ENCODE measurements around the gene PPP1R2. TPM values are rescaled to one million over a fixed set of nuclear protein-coding genes. Genes with fewer than 3 reads are reported as not detected.

PPP1R2 gene
- polyA plus RNA-seq, 2 donors: 21.9 to 38.3 TPM

DNA sequence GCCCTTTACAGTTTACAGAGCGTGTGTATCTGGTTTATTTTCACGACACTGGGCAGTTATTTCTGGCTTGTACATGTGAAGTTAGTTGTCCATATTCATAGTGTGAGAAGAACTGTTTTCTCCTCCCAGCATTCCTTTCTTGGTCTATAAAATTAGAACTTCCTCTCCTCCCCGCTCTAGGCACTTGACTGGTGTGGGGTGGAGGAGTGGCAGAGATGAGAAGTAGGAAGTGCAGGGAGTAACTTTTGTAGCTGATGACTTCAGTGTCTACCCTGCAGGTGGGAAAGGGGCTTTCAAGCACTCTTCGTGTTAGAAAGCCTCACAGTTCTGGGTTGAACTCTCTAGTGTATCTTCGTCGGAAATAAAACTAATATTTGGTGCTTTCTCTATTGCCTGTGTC lies 27.2 kb upstream of the PPP1R2 start:
- 80 to 87% methylated on average over 6 of the region's 6 CpGs for WGBS, 2 donors
- H3K36me3 ChIP-seq (ENCODE audit: control insufficient read depth in 2 of 2, insufficient read depth in 2 of 2, low read length in 1 of 2): no peaks in the 10 kb centered on the region
- no peak overlapping the region for H3K27ac ChIP-seq (ENCODE audit: low read depth in 2 of 2, low read length in 1 of 2)
- H3K27me3 ChIP-seq (ENCODE audit: control insufficient read depth in 1 of 2, insufficient read depth in 2 of 2, low read length in 2 of 2): no peaks in the 10 kb centered on the region
- no peak overlapping the region for H3K4me3 ChIP-seq (ENCODE audit: low read depth in 1 of 2, low read length in 2 of 2)
- no peaks in the 10 kb centered on the region for H3K4me1 ChIP-seq (ENCODE audit: control insufficient read depth in 2 of 2, insufficient read depth in 2 of 2, low read length in 1 of 2)
- peaks cover 0 to 2% of the 10 kb centered on the region in 2 donors for H3K9me3 ChIP-seq (ENCODE audit: control insufficient read depth in 2 of 2, insufficient read depth in 1 of 2, low read depth in 1 of 2, low read length in 1 of 2)

DNA sequence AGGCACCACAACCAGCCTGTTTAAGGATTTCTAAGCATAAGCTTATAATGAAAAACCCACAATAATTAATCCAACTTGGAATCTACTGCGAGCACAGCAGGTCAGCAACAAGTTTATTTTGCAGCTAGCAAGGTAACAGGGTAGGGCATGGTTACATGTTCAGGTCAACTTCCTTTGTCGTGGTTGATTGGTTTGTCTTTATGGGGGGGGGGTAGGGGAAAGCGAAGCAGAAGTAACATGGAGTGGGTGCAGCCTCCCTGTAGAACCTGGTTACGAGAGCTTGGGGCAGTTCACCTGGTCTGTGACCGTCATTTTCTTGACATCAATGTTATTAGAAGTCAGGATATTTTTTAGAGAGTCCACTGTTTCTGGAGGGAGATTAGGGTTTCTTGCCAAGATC lies 25.5 kb upstream of the PPP1R2 start:
- Histone ChIP-seq H3K27ac (ENCODE audit: low read depth in 2 of 2, low read length in 1 of 2) (no peak overlapping the region), H3K27me3 (ENCODE audit: control insufficient read depth in 1 of 2, insufficient read depth in 2 of 2, low read length in 2 of 2) (no peaks in the 10 kb centered on the region), H3K4me1 (ENCODE audit: control insufficient read depth in 2 of 2, insufficient read depth in 2 of 2, low read length in 1 of 2) (no peaks in the 10 kb centered on the region), H3K36me3 (ENCODE audit: control insufficient read depth in 2 of 2, insufficient read depth in 2 of 2, low read length in 1 of 2) (no peaks in the 10 kb centered on the region), H3K9me3 (ENCODE audit: control insufficient read depth in 2 of 2, insufficient read depth in 1 of 2, low read depth in 1 of 2, low read length in 1 of 2) (no peaks in the 10 kb centered on the region), H3K4me3 (ENCODE audit: low read depth in 1 of 2, low read length in 2 of 2) (no peak overlapping the region)
- WGBS, 2 donors: 81 to 83% methylated on average over 5 of the region's 5 CpGs

DNA sequence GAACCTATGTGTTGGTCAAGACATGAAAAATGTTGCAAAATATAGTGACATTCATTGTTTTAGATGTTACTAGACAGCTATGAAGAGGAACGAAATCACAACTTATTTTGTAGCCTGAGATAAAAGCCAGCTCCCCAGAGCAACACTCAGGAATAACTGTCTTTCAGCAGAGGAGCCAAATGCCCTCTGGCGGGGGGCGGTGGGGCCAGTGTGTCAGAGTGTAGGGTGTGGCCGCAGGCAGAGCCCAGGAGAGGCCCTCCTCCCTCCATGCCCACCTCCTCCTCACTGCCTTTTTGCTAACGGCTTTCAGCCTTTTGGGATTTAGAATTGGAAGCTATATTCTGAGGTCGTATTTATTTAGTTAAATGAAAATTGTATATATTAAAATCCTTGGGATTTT lies 23.7 kb upstream of the PPP1R2 start:
- Histone ChIP-seq H3K9me3 (ENCODE audit: control insufficient read depth in 2 of 2, insufficient read depth in 1 of 2, low read depth in 1 of 2, low read length in 1 of 2) (no peaks in the 10 kb centered on the region), H3K27ac (ENCODE audit: low read depth in 2 of 2, low read length in 1 of 2) (no peak overlapping the region)
- 42 to 56% methylated on average over 6 of the region's 6 CpGs for WGBS, 2 donors

DNA sequence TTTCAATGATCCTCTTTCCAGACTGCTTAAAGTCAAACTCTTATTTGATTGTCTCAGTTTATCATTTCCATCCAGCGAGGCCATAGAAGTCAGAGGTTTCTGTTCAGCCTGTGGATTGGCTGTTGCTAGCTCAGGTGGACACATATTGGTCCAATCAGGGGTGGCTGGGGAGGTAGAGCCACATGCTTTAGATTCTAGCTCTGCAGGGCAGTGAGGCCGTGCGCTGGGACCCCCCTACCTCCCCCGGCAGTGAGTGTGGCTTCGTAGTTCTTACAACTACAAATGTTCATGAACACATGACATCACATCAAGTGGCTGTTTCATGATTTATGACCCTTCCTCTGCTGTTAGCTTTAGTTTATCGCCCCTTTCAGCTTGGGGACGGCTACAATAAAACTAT lies 22.6 kb upstream of the PPP1R2 start:
- no peaks in the 10 kb centered on the region for H3K27me3 ChIP-seq (ENCODE audit: control insufficient read depth in 1 of 2, insufficient read depth in 2 of 2, low read length in 2 of 2)
- no peaks in the 10 kb centered on the region for H3K36me3 ChIP-seq (ENCODE audit: control insufficient read depth in 2 of 2, insufficient read depth in 2 of 2, low read length in 1 of 2)
- WGBS, 2 donors: 60 to 68% methylated on average over 7 of the region's 7 CpGs
- no peak overlapping the region for H3K27ac ChIP-seq (ENCODE audit: low read depth in 2 of 2, low read length in 1 of 2)
- H3K4me1 ChIP-seq (ENCODE audit: control insufficient read depth in 2 of 2, insufficient read depth in 2 of 2, low read length in 1 of 2): no peaks in the 10 kb centered on the region
- H3K4me3 ChIP-seq (ENCODE audit: low read depth in 1 of 2, low read length in 2 of 2): no peak overlapping the region
- no peaks in the 10 kb centered on the region for H3K9me3 ChIP-seq (ENCODE audit: control insufficient read depth in 2 of 2, insufficient read depth in 1 of 2, low read depth in 1 of 2, low read length in 1 of 2)

More for the DNA sequence above, 23.7 kb upstream of the PPP1R2 start:
- H3K27me3 ChIP-seq (ENCODE audit: control insufficient read depth in 1 of 2, insufficient read depth in 2 of 2, low read length in 2 of 2): no peaks in the 10 kb centered on the region
- H3K4me1 ChIP-seq (ENCODE audit: control insufficient read depth in 2 of 2, insufficient read depth in 2 of 2, low read length in 1 of 2): no peaks in the 10 kb centered on the region
- no peak overlapping the region for H3K4me3 ChIP-seq (ENCODE audit: low read depth in 1 of 2, low read length in 2 of 2)
- no peaks in the 10 kb centered on the region for H3K36me3 ChIP-seq (ENCODE audit: control insufficient read depth in 2 of 2, insufficient read depth in 2 of 2, low read length in 1 of 2)

DNA sequence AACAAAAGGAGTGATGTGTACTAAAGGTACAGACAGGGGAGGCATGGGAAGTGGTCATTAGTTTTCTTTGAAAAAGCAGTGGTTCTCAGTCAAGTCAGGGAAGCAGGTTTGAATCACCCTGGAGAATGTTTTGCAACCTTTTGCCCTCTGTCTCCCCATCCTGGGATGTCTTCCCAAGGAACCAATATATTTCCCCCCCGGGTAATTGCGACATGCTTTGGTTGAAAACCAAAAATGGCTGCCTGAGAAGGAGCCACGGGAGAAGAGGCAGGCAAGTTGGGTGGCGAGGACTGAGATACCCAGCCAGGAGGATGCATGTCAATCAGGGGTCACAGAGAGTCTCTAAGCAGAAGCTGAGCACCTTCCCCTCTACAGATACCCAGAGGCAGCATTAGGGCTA lies 20.2 kb upstream of the PPP1R2 start:
- Histone ChIP-seq H3K4me3 (ENCODE audit: low read depth in 1 of 2, low read length in 2 of 2) (no peak overlapping the region), H3K27ac (ENCODE audit: low read depth in 2 of 2, low read length in 1 of 2) (no peak overlapping the region), H3K36me3 (ENCODE audit: control insufficient read depth in 2 of 2, insufficient read depth in 2 of 2, low read length in 1 of 2) (no peaks in the 10 kb centered on the region), H3K9me3 (ENCODE audit: control insufficient read depth in 2 of 2, insufficient read depth in 1 of 2, low read depth in 1 of 2, low read length in 1 of 2) (no peaks in the 10 kb centered on the region), H3K4me1 (ENCODE audit: control insufficient read depth in 2 of 2, insufficient read depth in 2 of 2, low read length in 1 of 2) (no peaks in the 10 kb centered on the region), H3K27me3 (ENCODE audit: control insufficient read depth in 1 of 2, insufficient read depth in 2 of 2, low read length in 2 of 2) (no peaks in the 10 kb centered on the region)
- WGBS, 2 donors: 85% methylated on average over 4 of the region's 4 CpGs

DNA sequence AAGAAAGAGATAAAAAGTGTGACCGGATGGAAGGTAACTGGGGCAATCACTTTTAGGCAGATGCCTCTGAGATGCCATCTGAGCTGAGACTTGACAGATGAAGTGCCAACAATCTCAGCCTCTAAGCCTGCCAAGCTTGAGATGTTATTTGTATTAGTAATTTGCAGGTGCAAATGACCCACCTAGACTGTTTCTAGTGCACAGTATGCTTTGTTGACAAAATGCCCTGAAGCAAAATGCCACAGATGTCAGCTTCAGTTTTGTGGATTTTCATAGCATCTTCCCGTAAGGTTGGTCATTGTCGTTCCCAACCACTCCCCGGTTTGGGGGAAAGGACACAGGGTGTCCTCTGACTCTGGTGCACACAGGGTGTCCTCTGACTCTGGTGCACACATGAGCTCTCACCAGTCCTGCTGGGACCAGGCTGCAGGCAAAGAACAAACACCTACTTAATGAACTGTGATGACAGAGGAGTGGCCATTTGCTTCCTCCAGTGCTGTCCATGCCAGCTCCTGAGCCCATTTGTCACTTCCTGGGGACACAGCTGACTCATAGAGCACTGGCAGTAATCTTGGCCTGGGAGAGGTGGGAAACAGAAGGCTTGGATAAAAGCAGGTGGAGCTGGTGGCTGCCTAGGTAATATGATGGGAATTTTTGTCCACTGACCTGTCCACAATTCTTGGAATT lies 16.7 kb upstream of the PPP1R2 start:
- WGBS, 2 donors: 81 to 86% methylated on average over 4 of the region's 4 CpGs

DNA sequence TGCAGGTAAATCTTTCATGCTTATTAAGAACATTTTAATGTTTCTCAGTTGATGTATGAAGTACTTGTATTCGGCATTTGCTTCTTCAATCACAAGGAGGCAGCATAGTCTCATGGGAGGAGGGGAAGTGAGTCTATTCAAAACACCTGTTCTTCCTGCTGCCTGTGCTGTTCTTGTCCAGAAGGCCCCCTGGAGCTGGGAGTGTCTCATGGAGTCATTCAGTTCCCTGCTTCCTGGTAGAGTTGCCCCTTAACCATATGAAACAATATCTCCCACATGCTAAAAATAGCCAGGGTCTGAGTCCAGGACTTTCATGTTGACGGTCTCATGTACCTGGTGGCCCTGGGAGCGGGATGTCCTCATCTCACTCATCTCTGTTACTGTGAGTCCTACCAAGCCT lies 15.5 kb upstream of the PPP1R2 start:
- Histone ChIP-seq H3K4me1 (ENCODE audit: control insufficient read depth in 2 of 2, insufficient read depth in 2 of 2, low read length in 1 of 2) (no peaks in the 10 kb centered on the region), H3K36me3 (ENCODE audit: control insufficient read depth in 2 of 2, insufficient read depth in 2 of 2, low read length in 1 of 2) (no peaks in the 10 kb centered on the region), H3K27me3 (ENCODE audit: control insufficient read depth in 1 of 2, insufficient read depth in 2 of 2, low read length in 2 of 2) (no peaks in the 10 kb centered on the region), H3K27ac (ENCODE audit: low read depth in 2 of 2, low read length in 1 of 2) (no peak overlapping the region), H3K4me3 (ENCODE audit: low read depth in 1 of 2, low read length in 2 of 2) (no peak overlapping the region), H3K9me3 (ENCODE audit: control insufficient read depth in 2 of 2, insufficient read depth in 1 of 2, low read depth in 1 of 2, low read length in 1 of 2) (no peaks in the 10 kb centered on the region)
- WGBS, 2 donors: 65 to 71% methylated on average over 3 of the region's 3 CpGs

More for the DNA sequence above, 16.7 kb upstream of the PPP1R2 start:
- H3K27ac ChIP-seq (ENCODE audit: low read depth in 2 of 2, low read length in 1 of 2): no peak overlapping the region
- H3K36me3 ChIP-seq (ENCODE audit: control insufficient read depth in 2 of 2, insufficient read depth in 2 of 2, low read length in 1 of 2): no peaks in the 10 kb centered on the region
- no peak overlapping the region for H3K4me3 ChIP-seq (ENCODE audit: low read depth in 1 of 2, low read length in 2 of 2)
- H3K27me3 ChIP-seq (ENCODE audit: control insufficient read depth in 1 of 2, insufficient read depth in 2 of 2, low read length in 2 of 2): no peaks in the 10 kb centered on the region
- no peaks in the 10 kb centered on the region for H3K9me3 ChIP-seq (ENCODE audit: control insufficient read depth in 2 of 2, insufficient read depth in 1 of 2, low read depth in 1 of 2, low read length in 1 of 2)
- H3K4me1 ChIP-seq (ENCODE audit: control insufficient read depth in 2 of 2, insufficient read depth in 2 of 2, low read length in 1 of 2): no peaks in the 10 kb centered on the region

DNA sequence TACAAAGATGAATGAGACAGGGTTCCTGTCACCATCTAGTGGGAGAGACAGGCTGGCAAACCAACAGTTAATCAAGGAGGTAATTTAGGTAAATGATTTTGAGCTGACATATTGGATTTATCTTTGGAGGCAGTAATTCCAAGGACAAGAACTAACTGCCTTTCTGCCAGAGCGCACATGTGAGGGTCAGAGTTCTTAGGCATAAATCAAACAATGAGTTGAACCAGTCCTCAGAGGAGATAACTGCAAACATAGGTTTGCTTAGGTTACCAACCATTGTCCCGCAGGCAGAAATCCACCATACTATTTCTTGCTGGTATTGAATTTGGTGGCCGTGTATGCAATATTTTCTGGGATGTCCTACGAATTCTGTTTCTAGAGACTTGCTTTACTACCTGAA lies 14.2 kb upstream of the PPP1R2 start:
- Histone ChIP-seq H3K36me3 (ENCODE audit: control insufficient read depth in 2 of 2, insufficient read depth in 2 of 2, low read length in 1 of 2) (no peaks in the 10 kb centered on the region), H3K4me1 (ENCODE audit: control insufficient read depth in 2 of 2, insufficient read depth in 2 of 2, low read length in 1 of 2) (no peaks in the 10 kb centered on the region), H3K27ac (ENCODE audit: low read depth in 2 of 2, low read length in 1 of 2) (no peak overlapping the region), H3K27me3 (ENCODE audit: control insufficient read depth in 1 of 2, insufficient read depth in 2 of 2, low read length in 2 of 2) (no peaks in the 10 kb centered on the region), H3K9me3 (ENCODE audit: control insufficient read depth in 2 of 2, insufficient read depth in 1 of 2, low read depth in 1 of 2, low read length in 1 of 2) (no peaks in the 10 kb centered on the region), H3K4me3 (ENCODE audit: low read depth in 1 of 2, low read length in 2 of 2) (no peak overlapping the region)
- WGBS, 2 donors: 68 to 81% methylated on average over 4 of the region's 4 CpGs

DNA sequence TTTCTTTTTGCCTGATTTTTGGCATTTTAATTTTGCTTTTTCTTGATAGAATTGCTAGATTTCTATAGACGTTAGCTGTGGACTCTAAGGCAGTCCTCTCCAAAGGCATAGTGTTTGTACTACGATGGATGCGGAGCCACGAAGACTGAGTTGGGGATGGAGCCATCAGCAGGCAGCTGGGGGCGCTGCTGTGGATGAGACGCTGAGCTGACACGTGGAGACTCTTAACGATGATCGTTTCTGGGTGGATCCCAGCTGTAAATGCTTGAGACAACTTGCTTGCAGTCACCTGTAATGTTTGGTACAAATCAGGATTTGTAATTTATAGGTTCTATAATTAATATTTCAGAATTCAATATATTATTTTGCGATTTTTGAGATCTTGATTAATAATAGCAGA lies 13.3 kb upstream of the PPP1R2 start:
- WGBS, 2 donors: 50 to 52% methylated on average over 10 of the region's 10 CpGs
- H3K4me3 ChIP-seq (ENCODE audit: low read depth in 1 of 2, low read length in 2 of 2): no peak overlapping the region
- H3K27me3 ChIP-seq (ENCODE audit: control insufficient read depth in 1 of 2, insufficient read depth in 2 of 2, low read length in 2 of 2): no peaks in the 10 kb centered on the region
- no peaks in the 10 kb centered on the region for H3K36me3 ChIP-seq (ENCODE audit: control insufficient read depth in 2 of 2, insufficient read depth in 2 of 2, low read length in 1 of 2)
- H3K27ac ChIP-seq (ENCODE audit: low read depth in 2 of 2, low read length in 1 of 2): no peak overlapping the region
- H3K9me3 ChIP-seq (ENCODE audit: control insufficient read depth in 2 of 2, insufficient read depth in 1 of 2, low read depth in 1 of 2, low read length in 1 of 2): no peaks in the 10 kb centered on the region
- peaks cover 0 to 3% of the 10 kb centered on the region in 2 donors for H3K4me1 ChIP-seq (ENCODE audit: control insufficient read depth in 2 of 2, insufficient read depth in 2 of 2, low read length in 1 of 2)

DNA sequence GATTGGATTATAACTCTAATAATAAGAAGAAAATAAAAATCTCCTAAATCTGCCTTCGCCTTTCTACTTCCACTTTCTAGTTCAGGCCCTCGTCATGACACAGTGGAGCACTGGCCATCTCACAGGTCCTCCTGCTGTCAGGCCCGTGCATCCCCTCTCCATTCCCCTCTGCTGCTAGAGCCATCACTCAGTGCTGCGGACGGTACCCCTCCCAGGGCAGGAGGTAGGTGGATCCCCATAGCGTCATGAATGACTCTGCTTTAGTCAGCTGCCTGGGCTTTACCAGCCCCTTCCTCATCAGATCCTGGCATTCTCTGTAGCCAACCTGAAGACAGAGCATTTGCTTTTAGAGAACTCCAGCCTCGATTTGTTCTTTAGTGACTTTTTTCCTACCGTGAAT lies 12.0 kb upstream of the PPP1R2 start:
- Histone ChIP-seq H3K27me3 (ENCODE audit: control insufficient read depth in 1 of 2, insufficient read depth in 2 of 2, low read length in 2 of 2) (no peaks in the 10 kb centered on the region), H3K4me1 (ENCODE audit: control insufficient read depth in 2 of 2, insufficient read depth in 2 of 2, low read length in 1 of 2) (peaks cover 0 to 3% of the 10 kb centered on the region in 2 donors), H3K36me3 (ENCODE audit: control insufficient read depth in 2 of 2, insufficient read depth in 2 of 2, low read length in 1 of 2) (no peaks in the 10 kb centered on the region), H3K27ac (ENCODE audit: low read depth in 2 of 2, low read length in 1 of 2) (no peak overlapping the region), H3K9me3 (ENCODE audit: control insufficient read depth in 2 of 2, insufficient read depth in 1 of 2, low read depth in 1 of 2, low read length in 1 of 2) (no peaks in the 10 kb centered on the region), H3K4me3 (ENCODE audit: low read depth in 1 of 2, low read length in 2 of 2) (no peak overlapping the region)
- WGBS, 2 donors: 82 to 84% methylated on average over 8 of the region's 8 CpGs
